Neuronal stem cell (in vitro differentiated cells): ENCODE measurements around the gene VSTM2L.

ENCODE experiments used
- DNase-seq: peaks from one replicate; pipeline ENCODE4 v3.0.0-alpha.2; 2013; ENCODE audit warnings: low spot score
- H2AFZ ChIP-seq: one replicate; pipeline ENCODE4 v1.6.1; 2013; ENCODE audit warnings: mild to moderate bottlenecking, low read length, inconsistent platforms
- H2AK5ac ChIP-seq: 2 replicates; pipeline ENCODE4 v1.6.1; 2013; ENCODE audit warnings: low read depth, mild to moderate bottlenecking, inconsistent platforms, low read length, moderate library complexity, mixed read lengths
- H2BK120ac ChIP-seq: 2 replicates; pipeline ENCODE4 v1.6.1; 2013; ENCODE audit warnings: low read depth, mild to moderate bottlenecking, inconsistent platforms, low read length, moderate library complexity, mixed read lengths
- H2BK12ac ChIP-seq: one replicate; pipeline ENCODE4 v1.6.1; 2013; ENCODE audit warnings: low read length, inconsistent platforms
- H2BK15ac ChIP-seq: 2 replicates; pipeline ENCODE4 v1.6.1; 2013; ENCODE audit warnings: mild to moderate bottlenecking, low read length, inconsistent platforms, mixed read lengths
- H2BK5ac ChIP-seq: one replicate; pipeline ENCODE4 v1.6.1; 2013; ENCODE audit warnings: inconsistent platforms, mild to moderate bottlenecking, low read length, moderate library complexity
- H3K14ac ChIP-seq: one replicate; pipeline ENCODE4 v1.6.1; 2013; ENCODE audit warnings: low read length, inconsistent platforms
- H3K18ac ChIP-seq: 2 replicates; pipeline ENCODE4 v1.6.1; 2013; ENCODE audit warnings: low read length, inconsistent platforms
- H3K23ac ChIP-seq: 2 replicates; pipeline ENCODE4 v1.6.1; 2013; ENCODE audit warnings: low read depth, mild to moderate bottlenecking, mixed read lengths, low read length, inconsistent platforms; ENCODE audit not compliant: poor library complexity
- H3K27ac ChIP-seq: replicated peaks from 3 replicates; pipeline ENCODE4 v1.5.1; 2013; ENCODE audit warnings: low read length, inconsistent platforms
- H3K27me3 ChIP-seq, 3 experiments: 2 replicates each; pipeline ENCODE4 v1.6.1; 2013; ENCODE audit warnings: low read length in 3 of 3, mild to moderate bottlenecking in 2 of 3, inconsistent platforms in 1 of 3, low read depth in 1 of 3, mixed read lengths in 1 of 3, moderate library complexity in 1 of 3; ENCODE audit not compliant: control insufficient read depth in 3 of 3, insufficient read depth in 3 of 3
- H3K36me3 ChIP-seq, 2 donors: replicated peaks in 1 of 2; 2 replicates each; pipeline ENCODE4 v1.6.1; 2013; ENCODE audit warnings: low read length in 2 of 2; ENCODE audit not compliant: control insufficient read depth in 2 of 2, insufficient read depth in 2 of 2
- H3K4ac ChIP-seq: 2 replicates; pipeline ENCODE4 v1.6.1; 2013; ENCODE audit warnings: inconsistent platforms, mild to moderate bottlenecking, low read length, moderate library complexity
- H3K4me1 ChIP-seq, 2 donors: 1 replicate in 1 of 2; 2 replicates in 1 of 2; pipeline ENCODE4 v1.6.1; 2013; ENCODE audit warnings: low read length in 2 of 2, low read depth in 1 of 2; ENCODE audit not compliant: control insufficient read depth in 2 of 2, insufficient read depth in 1 of 2
- H3K4me2 ChIP-seq: one replicate; pipeline ENCODE4 v1.6.1; 2013; ENCODE audit warnings: mild to moderate bottlenecking, low read length, inconsistent platforms; ENCODE audit not compliant: insufficient read depth, poor library complexity, severe bottlenecking
- H3K4me3 ChIP-seq, 2 donors: 2 replicates each; pipeline ENCODE4 v1.5.1; 2013; ENCODE audit warnings: low read length in 2 of 2, mild to moderate bottlenecking in 2 of 2, inconsistent platforms in 1 of 2, moderate library complexity in 1 of 2
- H3K79me1 ChIP-seq: one replicate; pipeline ENCODE4 v1.6.1; 2013; ENCODE audit warnings: low read depth, mild to moderate bottlenecking, inconsistent platforms, low read length, moderate library complexity
- H3K9ac ChIP-seq: one replicate; pipeline ENCODE4 v1.6.1; 2013; ENCODE audit warnings: mild to moderate bottlenecking, low read depth, low read length, inconsistent platforms; ENCODE audit not compliant: poor library complexity
- H3K9me3 ChIP-seq, 2 donors: replicated peaks in 1 of 2; 2 replicates each; pipeline versions ENCODE3 to v1.6.1; 2013; ENCODE audit warnings: low read length in 2 of 2, mild to moderate bottlenecking in 2 of 2, inconsistent platforms in 1 of 2, low read depth in 1 of 2, mixed read lengths in 1 of 2, moderate library complexity in 1 of 2; ENCODE audit not compliant: control insufficient read depth in 2 of 2, insufficient read depth in 1 of 2
- H4K8ac ChIP-seq: one replicate; pipeline ENCODE4 v1.6.1; 2013; ENCODE audit warnings: low read depth, mild to moderate bottlenecking, inconsistent platforms, low read length, moderate library complexity
- H4K91ac ChIP-seq: one replicate; pipeline ENCODE4 v1.6.1; 2013; ENCODE audit warnings: low read length, low read depth, mild to moderate bottlenecking, inconsistent platforms; ENCODE audit not compliant: poor library complexity
- WGBS, 2 donors: extraction: QIAGEN DNeasy Blood & Tissue Kit; methylation state at CpG; one replicate each; pipeline ENCODE4 v1.1.7; 2013; ENCODE audit warnings: missing lambda C conversion rate in 2 of 2, mixed read lengths in 1 of 2; ENCODE audit not compliant: insufficient read length in 2 of 2, insufficient replicate concordance in 1 of 2; ENCODE audit errors: extremely low coverage in 2 of 2; 5-methylcytosine and 5-hydroxymethylcytosine counted together

The VSTM2L gene

DNA sequence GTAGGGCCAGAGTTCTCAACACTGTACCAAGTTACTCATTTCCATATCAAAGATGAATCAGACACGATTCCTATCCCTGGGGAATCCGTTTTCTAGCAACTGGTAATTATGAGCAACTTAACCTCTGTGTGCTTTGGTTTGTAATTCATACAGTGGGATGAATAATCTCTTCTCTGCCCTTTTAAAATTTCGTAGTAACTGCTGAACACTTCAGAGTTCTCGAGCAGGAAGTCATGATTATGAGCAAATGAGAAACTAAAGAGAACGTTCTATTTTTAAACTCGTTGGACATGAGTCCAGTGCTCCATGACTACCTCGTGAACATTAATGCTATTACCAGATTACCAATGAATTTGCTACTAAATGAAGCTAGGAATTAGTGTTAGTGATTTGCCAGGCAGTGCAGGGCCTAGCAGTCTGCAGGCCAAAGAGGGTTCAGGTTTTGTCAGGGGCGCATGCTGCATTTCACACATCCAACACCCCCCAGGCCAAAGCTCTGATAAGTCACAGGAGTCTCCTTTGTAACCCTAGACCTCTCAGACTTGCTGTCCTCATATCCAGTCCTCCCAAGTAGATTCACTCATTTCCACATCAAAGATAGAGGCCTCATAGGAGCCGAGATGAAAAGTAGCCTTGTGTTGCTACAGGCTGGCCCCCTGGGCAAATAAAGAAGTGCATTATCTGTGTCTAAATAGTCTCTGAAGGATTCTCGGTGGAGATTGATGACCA lies 45.8 kb upstream of the VSTM2L start:
- no peak overlapping the region for H2AK5ac ChIP-seq
- no peak overlapping the region for H3K23ac ChIP-seq
- H3K4ac ChIP-seq, result no peak overlapping the region
- H2BK120ac ChIP-seq, result no peak overlapping the region
- H4K8ac ChIP-seq, result no peak overlapping the region
- H3K27me3 ChIP-seq, result no peaks in the 10 kb centered on the region
- no peak overlapping the region for H2BK12ac ChIP-seq
- no peak overlapping the region for H3K4me2 ChIP-seq
- no peak for DNase-seq
- H3K9me3 ChIP-seq, result peaks cover 3 to 15% of the 10 kb centered on the region in 2 donors
- no CpG with 5 or more reads among the region's 10 CpGs for WGBS, 2 donors
- H2BK5ac ChIP-seq, result no peak overlapping the region
- H3K4me3 ChIP-seq, result no peak overlapping the region
- peaks cover 8 to 46% of the 10 kb centered on the region in 2 donors for H3K36me3 ChIP-seq
- no peak overlapping the region for H3K14ac ChIP-seq
- H3K18ac ChIP-seq, result no peak overlapping the region
- no peak overlapping the region for H3K9ac ChIP-seq
- H3K4me1 ChIP-seq, result no peaks in the 10 kb centered on the region
- no peak overlapping the region for H2BK15ac ChIP-seq
- no peak overlapping the region for H4K91ac ChIP-seq
- no peak overlapping the region for H2AFZ ChIP-seq
- H3K27ac ChIP-seq, result no peak overlapping the region
- no peaks in the 10 kb centered on the region for H3K79me1 ChIP-seq

DNA sequence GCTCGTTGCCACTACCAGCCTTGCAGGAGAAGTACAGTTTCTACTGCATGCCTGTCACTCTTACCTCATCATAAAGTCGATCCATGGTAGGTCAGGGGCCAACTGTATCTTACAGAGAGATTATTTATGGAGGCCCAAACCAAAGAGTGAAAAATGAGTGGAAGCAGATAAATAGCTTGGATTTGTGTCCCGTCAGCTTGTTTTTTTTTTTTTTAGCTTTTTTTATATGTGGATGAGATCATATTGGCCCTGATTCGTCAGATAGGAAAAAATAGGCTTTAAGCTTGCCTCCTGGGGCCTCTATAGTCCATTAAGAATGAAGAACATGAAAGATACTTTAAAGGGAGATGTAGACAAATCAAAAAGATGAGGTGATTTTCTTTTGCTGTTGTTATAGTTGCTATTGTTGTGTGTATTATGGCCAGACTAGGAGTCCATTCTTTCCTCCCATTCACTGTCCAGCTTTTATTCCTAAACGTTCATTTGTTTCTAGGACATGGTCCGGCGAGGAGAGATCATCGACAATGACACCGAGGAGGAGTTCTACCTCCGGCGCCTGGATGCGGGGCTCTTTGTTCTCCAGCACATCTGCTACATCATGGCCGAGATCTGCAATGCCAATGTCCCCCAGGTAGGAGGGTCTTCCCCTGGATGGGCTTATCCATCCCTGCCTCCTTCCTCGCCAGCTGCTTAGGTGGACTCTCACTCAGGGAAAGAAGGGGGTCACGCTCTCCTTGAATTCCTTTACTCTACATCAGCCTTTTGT lies 43.3 kb upstream of the VSTM2L start:
- Histone ChIP-seq H3K9me3 (peaks cover 3 to 15% of the 10 kb centered on the region in 2 donors), H3K4me1 (no peaks in the 10 kb centered on the region), H2BK5ac (no peak overlapping the region), H3K27ac (no peak overlapping the region), H3K36me3 (peaks cover 5 to 48% of the 10 kb centered on the region in 2 donors), H4K91ac (no peak overlapping the region), H2AFZ (no peak overlapping the region), H3K14ac (no peak overlapping the region), H2BK12ac (no peak overlapping the region), H3K4me3 (no peak overlapping the region), H3K4ac (no peak overlapping the region), H2BK15ac (no peak overlapping the region), H4K8ac (no peak overlapping the region), H3K18ac (no peak overlapping the region), H2AK5ac (no peak overlapping the region), H3K27me3 (no peaks in the 10 kb centered on the region), H3K23ac (no peak overlapping the region), H3K9ac (no peak overlapping the region), H3K79me1 (no peaks in the 10 kb centered on the region), H2BK120ac (no peak overlapping the region), H3K4me2 (no peak overlapping the region)
- no CpG with 5 or more reads among the region's 15 CpGs for WGBS, 2 donors
- no peak for DNase-seq

DNA sequence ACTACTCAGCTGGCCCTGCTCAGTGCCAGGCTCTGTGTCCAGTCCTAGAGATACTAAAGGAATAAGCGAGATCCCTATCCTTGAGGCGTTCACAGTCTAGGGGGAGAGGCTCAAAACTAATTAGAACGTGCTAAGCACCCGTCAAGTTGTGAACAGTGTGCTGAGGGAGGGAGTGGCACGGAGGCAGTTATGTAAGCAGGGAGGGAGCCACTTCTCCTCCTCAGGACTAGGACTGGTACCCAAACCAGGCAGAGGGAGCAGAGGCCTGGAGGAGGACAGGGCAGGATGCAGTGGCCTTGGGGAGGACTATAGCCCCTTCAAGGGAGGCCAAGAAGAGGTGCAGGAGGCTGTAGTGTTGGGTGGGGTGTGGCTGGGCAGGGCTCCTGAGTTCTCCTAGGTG lies 39.6 kb upstream of the VSTM2L start:
- no peak overlapping the region for H2BK12ac ChIP-seq
- H3K27ac ChIP-seq, result no peak overlapping the region
- no peak for DNase-seq
- H3K4me2 ChIP-seq, result no peak overlapping the region
- no peak overlapping the region for H2BK15ac ChIP-seq
- H3K23ac ChIP-seq, result no peak overlapping the region
- H3K14ac ChIP-seq, result no peak overlapping the region
- no peaks in the 10 kb centered on the region for H3K27me3 ChIP-seq
- no CpG with 5 or more reads among the region's 5 CpGs for WGBS, 2 donors
- H4K8ac ChIP-seq, result no peak overlapping the region
- no peak overlapping the region for H2BK5ac ChIP-seq
- H3K4me1 ChIP-seq, result peaks cover 3 to 10% of the 10 kb centered on the region in 2 donors
- peaks cover 3 to 15% of the 10 kb centered on the region in 2 donors for H3K9me3 ChIP-seq
- no peak overlapping the region for H3K9ac ChIP-seq
- H3K4ac ChIP-seq, result no peak overlapping the region
- H3K79me1 ChIP-seq, result no peaks in the 10 kb centered on the region
- no peak overlapping the region for H2AK5ac ChIP-seq
- no peak overlapping the region for H2BK120ac ChIP-seq
- H4K91ac ChIP-seq, result no peak overlapping the region
- no peak overlapping the region for H2AFZ ChIP-seq
- peaks cover 3 to 51% of the 10 kb centered on the region in 2 donors for H3K36me3 ChIP-seq
- no peak overlapping the region for H3K18ac ChIP-seq
- H3K4me3 ChIP-seq, result no peak overlapping the region

DNA sequence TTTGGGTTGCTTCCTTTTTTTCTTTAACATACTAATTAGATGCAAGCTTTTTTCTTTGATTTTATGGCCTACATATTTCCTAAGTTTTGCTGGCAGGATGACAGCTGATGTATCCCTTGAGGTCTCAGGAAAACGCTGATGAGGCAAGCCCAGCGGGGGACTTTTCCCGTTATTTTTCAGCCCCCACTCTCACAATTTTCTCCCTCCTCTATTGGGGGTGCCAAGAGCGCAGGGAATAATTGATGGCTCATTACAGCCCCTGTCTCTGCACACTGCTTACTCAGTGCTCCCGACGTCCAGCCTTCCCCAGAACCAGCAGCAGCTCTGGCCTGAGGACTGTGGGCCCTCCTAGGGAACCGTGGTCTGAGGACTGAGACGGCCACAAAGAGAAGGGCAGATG lies 38.6 kb upstream of the VSTM2L start:
- H2AK5ac ChIP-seq, result no peak overlapping the region
- no peak overlapping the region for H3K4me3 ChIP-seq
- H3K79me1 ChIP-seq, result no peaks in the 10 kb centered on the region
- no peak overlapping the region for H2BK15ac ChIP-seq
- no CpG with 5 or more reads among the region's 8 CpGs for whole genome bisulfite sequencing, 2 donors
- H2BK5ac ChIP-seq, result no peak overlapping the region
- no peak overlapping the region for H3K18ac ChIP-seq
- no peak overlapping the region for H4K8ac ChIP-seq
- H2BK12ac ChIP-seq, result no peak overlapping the region
- peaks cover 5 to 51% of the 10 kb centered on the region in 2 donors for H3K36me3 ChIP-seq
- H2BK120ac ChIP-seq, result no peak overlapping the region
- peaks cover 3 to 11% of the 10 kb centered on the region in 2 donors for H3K9me3 ChIP-seq
- H3K27me3 ChIP-seq, result no peaks in the 10 kb centered on the region
- no peak overlapping the region for H3K4me2 ChIP-seq
- H3K4me1 ChIP-seq, result peaks cover 11 to 18% of the 10 kb centered on the region in 2 donors
- H3K23ac ChIP-seq, result no peak overlapping the region
- no peak for DNase-seq
- H3K14ac ChIP-seq, result no peak overlapping the region
- no peak overlapping the region for H2AFZ ChIP-seq
- no peak overlapping the region for H3K27ac ChIP-seq
- H3K9ac ChIP-seq, result no peak overlapping the region
- H4K91ac ChIP-seq, result no peak overlapping the region
- no peak overlapping the region for H3K4ac ChIP-seq
